ENCODE results near the gene SRGAP1.
"Not testable (repeated sequence)": the region's sequence is repeated elsewhere in the genome, so short reads cannot be mapped to it uniquely, and the experiment has no call there.

Gene SRGAP1

DNA sequence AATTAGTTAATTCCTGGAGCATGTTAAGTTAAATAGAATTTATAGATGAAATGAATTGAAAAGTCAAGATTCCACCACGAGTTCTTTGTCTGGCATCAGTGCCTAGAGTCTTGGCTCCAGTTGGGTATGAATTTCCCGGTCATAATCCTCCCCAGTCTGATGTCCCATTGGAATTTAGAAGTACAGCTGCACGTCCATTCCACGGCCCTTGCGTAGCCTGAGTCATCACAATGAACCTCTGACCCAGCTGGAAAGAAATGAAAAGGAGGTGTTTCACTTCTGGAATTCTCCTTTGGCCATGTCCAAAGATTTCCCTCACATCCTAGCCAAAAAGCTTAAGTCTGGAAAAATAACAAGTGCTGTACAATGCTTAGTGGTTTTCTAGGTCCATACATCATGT is 254.9 kb downstream of the SRGAP1 start:
- no peaks in the 10 kb centered on the region for H3K9me3 ChIP-seq (replicated peaks; ENCODE audit: low read length)
- H3K4me1 ChIP-seq (ENCODE audit: control insufficient read depth, insufficient read depth, low read length), result peaks cover 69% of the 10 kb centered on the region
- peaks cover 24% of the 10 kb centered on the region for H3K36me3 ChIP-seq (ENCODE audit: insufficient read depth, low read length)
- no peaks in the 10 kb centered on the region for H3K27me3 ChIP-seq (ENCODE audit: control insufficient read depth, insufficient read depth, low read length)
- no peak overlapping the region for H3K4me3 ChIP-seq (ENCODE audit: low read length)
- H3K4me2 ChIP-seq (ENCODE audit: low read length), result peak overlapping the region; percentile 36
- H3K9ac ChIP-seq (ENCODE audit: low read depth, low read length), result no peak overlapping the region

DNA sequence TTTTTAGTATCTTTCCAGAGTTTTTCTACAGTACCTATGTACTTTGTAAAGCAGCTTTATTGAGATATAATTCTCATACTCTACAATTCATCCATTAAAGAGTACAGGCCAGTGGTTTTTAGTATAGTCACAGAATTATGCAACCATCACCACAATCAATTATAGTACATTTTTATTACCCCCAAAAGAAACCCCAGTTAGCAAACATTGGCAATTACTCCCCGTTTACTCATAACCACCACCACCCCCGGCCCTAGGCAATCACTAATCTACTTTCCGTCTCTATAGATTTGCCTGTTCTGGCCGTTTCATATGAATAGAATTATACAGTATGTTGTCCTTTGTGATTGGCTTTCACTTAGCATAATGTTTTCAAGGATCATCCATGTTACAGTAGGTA is 257.8 kb downstream of the SRGAP1 start:
- Histone ChIP-seq H3K4me3 (ENCODE audit: low read length) (peak overlapping the region; percentile 23), H3K9ac (ENCODE audit: low read depth, low read length) (peak overlapping the region; percentile 44), H3K27me3 (ENCODE audit: control insufficient read depth, insufficient read depth, low read length) (no peaks in the 10 kb centered on the region), H3K36me3 (ENCODE audit: insufficient read depth, low read length) (peaks cover 14% of the 10 kb centered on the region), H3K4me2 (ENCODE audit: low read length) (peak overlapping the region; percentile 69), H3K4me1 (ENCODE audit: control insufficient read depth, insufficient read depth, low read length) (peaks cover 72% of the 10 kb centered on the region), H3K9me3 (replicated peaks; ENCODE audit: low read length) (no peaks in the 10 kb centered on the region)

DNA sequence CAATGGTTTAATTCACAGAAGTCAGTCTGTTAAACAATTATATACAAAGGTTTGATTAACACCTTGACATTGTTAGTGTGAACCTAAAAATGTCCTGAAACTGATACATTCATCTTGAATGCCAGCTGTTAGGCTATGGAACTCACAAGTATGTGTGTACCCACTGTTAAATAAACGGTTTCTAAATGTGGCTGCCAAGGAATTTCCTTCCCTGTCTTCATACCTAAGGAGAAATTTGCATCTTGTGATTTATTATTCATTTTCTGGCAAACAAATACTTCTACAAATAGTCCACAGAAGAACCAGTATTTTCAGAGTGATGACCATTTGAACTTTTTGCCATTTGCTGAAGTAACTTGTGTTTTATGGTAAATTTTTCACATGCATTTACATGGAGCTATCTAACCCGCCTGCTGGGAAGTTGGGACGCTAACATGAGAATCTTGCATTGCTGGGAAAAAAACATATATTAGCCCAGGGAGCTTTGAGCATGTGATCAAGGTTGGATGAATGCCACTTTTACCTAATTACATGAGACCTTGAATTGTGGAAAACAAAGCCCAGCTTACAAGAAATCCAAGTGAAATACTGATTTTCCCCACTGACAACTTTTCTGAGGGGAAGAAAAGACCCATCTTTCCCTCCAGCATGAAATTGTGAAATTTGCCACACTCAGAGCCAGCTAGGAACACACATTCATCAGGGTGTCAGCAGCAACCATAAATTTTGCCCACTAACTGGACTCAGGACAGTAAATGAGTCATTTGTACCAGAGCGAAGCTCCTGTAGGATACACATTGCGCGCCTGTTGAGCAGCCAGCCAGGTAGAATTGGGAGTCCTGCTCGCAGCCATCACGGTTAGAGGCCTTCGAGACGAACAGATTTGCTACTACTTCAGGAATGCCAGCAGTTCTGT is 259.6 kb downstream of the SRGAP1 start:
- Histone ChIP-seq H3K9me3 (replicated peaks; ENCODE audit: low read length) (no peaks in the 10 kb centered on the region), H3K4me2 (ENCODE audit: low read length) (peak overlapping the region; percentile 36), H3K4me1 (ENCODE audit: control insufficient read depth, insufficient read depth, low read length) (peaks cover 58% of the 10 kb centered on the region), H3K9ac (ENCODE audit: low read depth, low read length) (peak overlapping the region; percentile 10), H3K27me3 (ENCODE audit: control insufficient read depth, insufficient read depth, low read length) (no peaks in the 10 kb centered on the region), H3K36me3 (ENCODE audit: insufficient read depth, low read length) (peaks cover 17% of the 10 kb centered on the region), H3K4me3 (ENCODE audit: low read length) (no peak overlapping the region)

DNA sequence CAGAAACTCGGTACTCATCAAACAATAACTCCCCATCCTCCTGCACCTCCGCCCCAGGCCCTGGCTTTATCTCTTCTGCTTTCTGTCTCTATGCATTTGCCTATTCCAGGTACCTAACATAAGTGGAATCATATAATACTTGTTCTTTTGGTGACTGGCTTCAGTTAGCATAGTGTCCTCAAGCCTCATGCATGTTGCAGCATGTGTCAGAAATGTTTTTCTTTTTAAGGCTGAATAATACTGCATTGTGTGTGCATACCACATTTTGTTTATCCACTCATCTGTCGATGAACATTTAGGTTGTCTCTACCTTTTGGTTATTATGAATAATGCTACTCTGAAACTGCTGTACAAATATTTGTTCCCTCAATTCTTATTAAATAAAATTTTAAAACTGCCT is 260.5 kb downstream of the SRGAP1 start:
- Histone ChIP-seq H3K27me3 (ENCODE audit: control insufficient read depth, insufficient read depth, low read length) (no peaks in the 10 kb centered on the region), H3K4me3 (ENCODE audit: low read length) (no peak overlapping the region), H3K4me1 (ENCODE audit: control insufficient read depth, insufficient read depth, low read length) (peaks cover 57% of the 10 kb centered on the region), H3K36me3 (ENCODE audit: insufficient read depth, low read length) (peaks cover 16% of the 10 kb centered on the region), H3K9ac (ENCODE audit: low read depth, low read length) (no peak overlapping the region), H3K4me2 (ENCODE audit: low read length) (no peak overlapping the region), H3K9me3 (replicated peaks; ENCODE audit: low read length) (no peaks in the 10 kb centered on the region)

DNA sequence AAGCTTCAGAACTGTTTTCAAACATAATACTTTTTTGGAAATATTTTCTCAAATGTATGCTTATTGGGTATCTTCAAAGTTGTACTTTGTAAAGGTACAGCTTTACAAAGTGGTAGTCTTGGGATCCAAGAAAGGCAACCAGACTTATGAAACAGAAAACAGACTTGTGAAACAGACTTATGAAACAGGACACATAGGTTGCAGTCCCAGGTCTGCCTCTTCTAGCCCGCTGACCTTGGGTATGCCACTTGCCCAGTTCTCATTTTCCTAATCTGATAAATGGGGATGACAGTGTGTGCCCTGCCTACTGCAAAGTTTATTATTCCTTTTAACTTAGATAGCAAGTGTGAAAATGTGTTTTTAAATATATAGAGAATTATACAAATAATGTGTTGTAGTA is 263.3 kb downstream of the SRGAP1 start:
- H3K9me3 ChIP-seq (replicated peaks; ENCODE audit: low read length), result no peaks in the 10 kb centered on the region
- no peak overlapping the region for H3K4me2 ChIP-seq (ENCODE audit: low read length)
- no peaks in the 10 kb centered on the region for H3K27me3 ChIP-seq (ENCODE audit: control insufficient read depth, insufficient read depth, low read length)
- peaks cover 46% of the 10 kb centered on the region for H3K4me1 ChIP-seq (ENCODE audit: control insufficient read depth, insufficient read depth, low read length)
- H3K36me3 ChIP-seq (ENCODE audit: insufficient read depth, low read length), result peaks cover 28% of the 10 kb centered on the region
- no peak overlapping the region for H3K4me3 ChIP-seq (ENCODE audit: low read length)
- H3K9ac ChIP-seq (ENCODE audit: low read depth, low read length), result no peak overlapping the region

DNA sequence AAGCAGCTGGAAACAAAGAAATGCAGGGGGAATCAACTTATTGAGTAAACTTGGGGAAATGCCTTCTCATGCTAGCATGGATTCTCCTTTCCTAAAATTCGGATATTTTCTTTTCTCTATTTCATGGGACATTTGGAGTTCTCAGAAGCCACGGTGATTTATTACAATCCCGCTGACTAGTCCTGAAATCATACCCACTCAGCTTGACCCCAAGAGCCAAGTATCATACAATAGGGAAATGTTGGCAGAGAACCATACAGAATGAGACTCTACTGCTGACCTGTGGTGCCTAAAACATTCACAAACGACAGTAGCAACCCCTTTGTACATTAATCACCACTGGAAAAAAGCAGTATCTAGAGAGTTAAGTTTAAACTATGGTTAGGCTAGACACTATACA is 265.2 kb downstream of the SRGAP1 start:
- H3K9ac ChIP-seq (ENCODE audit: low read depth, low read length), result no peak overlapping the region
- H3K4me2 ChIP-seq (ENCODE audit: low read length), result no peak overlapping the region
- H3K36me3 ChIP-seq (ENCODE audit: insufficient read depth, low read length), result peaks cover 32% of the 10 kb centered on the region
- H3K9me3 ChIP-seq (replicated peaks; ENCODE audit: low read length), result no peaks in the 10 kb centered on the region
- H3K4me1 ChIP-seq (ENCODE audit: control insufficient read depth, insufficient read depth, low read length), result peaks cover 26% of the 10 kb centered on the region
- no peaks in the 10 kb centered on the region for H3K27me3 ChIP-seq (ENCODE audit: control insufficient read depth, insufficient read depth, low read length)
- no peak overlapping the region for H3K4me3 ChIP-seq (ENCODE audit: low read length)

DNA sequence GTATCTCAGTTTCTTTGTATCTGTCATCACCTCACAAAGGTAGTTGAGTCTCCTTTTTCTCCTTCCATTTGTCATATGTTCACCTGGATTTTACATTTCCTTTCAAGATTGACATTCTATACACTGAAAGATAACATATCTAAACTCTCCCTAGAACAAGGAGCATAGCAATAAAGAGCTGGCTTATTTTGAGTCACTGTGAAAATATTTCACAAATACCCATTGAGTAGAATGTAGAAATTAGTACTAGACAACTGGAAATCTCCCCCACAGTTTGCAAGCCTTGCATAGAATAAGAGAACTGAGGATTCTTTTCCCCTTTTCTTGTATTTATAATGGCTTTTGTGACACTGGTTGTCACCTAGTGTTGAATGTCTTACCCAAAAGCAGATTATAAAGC is 266.4 kb downstream of the SRGAP1 start:
- Histone ChIP-seq H3K4me3 (ENCODE audit: low read length) (no peak overlapping the region), H3K4me1 (ENCODE audit: control insufficient read depth, insufficient read depth, low read length) (peaks cover 23% of the 10 kb centered on the region), H3K4me2 (ENCODE audit: low read length) (no peak overlapping the region), H3K9me3 (replicated peaks; ENCODE audit: low read length) (no peaks in the 10 kb centered on the region), H3K36me3 (ENCODE audit: insufficient read depth, low read length) (peaks cover 39% of the 10 kb centered on the region), H3K9ac (ENCODE audit: low read depth, low read length) (no peak overlapping the region), H3K27me3 (ENCODE audit: control insufficient read depth, insufficient read depth, low read length) (no peaks in the 10 kb centered on the region)

DNA sequence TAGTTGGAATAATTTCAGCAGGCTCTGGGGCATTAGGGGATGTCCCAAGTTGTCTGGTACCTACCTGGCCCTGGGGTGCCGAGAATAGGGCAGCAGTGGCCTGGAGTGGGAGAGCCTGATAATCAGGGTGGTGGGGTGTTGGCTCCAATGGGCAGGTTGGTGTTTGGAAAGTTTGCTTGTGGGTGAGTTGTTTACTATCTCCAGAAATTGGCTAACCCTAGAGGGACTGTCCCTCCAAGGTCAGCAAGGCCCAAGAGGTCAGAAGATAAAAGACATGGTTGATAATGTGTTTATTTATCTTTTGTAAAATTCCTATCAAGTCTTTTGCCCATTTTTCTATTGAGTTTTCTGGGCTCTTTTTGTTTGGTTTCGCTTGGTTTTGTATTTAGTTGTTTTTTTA is 272.5 kb downstream of the SRGAP1 start:
- H3K36me3 ChIP-seq (ENCODE audit: insufficient read depth, low read length), result peaks cover 39% of the 10 kb centered on the region
- H3K27me3 ChIP-seq (ENCODE audit: control insufficient read depth, insufficient read depth, low read length), result no peaks in the 10 kb centered on the region

DNA sequence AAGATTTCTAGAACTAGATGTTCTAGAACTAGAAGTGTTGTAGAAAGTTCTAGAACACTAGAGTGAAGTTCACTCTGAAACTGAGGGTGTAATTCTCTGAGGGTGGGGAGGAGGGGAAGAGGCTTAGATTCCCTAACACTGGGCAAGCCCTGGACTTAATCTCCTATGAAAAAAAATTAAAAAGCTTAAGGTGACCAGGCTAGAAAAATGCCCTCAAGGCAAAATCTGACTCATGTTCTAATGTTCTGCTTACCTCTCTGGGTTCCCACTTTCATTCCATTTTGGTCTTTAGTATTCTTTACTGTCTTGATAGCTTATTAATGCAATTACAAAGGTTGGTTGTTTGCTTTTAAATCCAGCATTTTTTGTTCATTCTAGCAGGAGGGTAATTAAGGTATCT is 276.1 kb downstream of the SRGAP1 start:
- no peak overlapping the region for H3K4me2 ChIP-seq (ENCODE audit: low read length)
- H3K27me3 ChIP-seq (ENCODE audit: control insufficient read depth, insufficient read depth, low read length), result no peaks in the 10 kb centered on the region
- H3K9ac ChIP-seq (ENCODE audit: low read depth, low read length), result no peak overlapping the region
- H3K36me3 ChIP-seq (ENCODE audit: insufficient read depth, low read length), result peaks cover 32% of the 10 kb centered on the region
- H3K4me3 ChIP-seq (ENCODE audit: low read length), result no peak overlapping the region
- H3K9me3 ChIP-seq (replicated peaks; ENCODE audit: low read length), result no peaks in the 10 kb centered on the region
- no peaks in the 10 kb centered on the region for H3K4me1 ChIP-seq (ENCODE audit: control insufficient read depth, insufficient read depth, low read length)

More for the DNA sequence above, 272.5 kb downstream of the SRGAP1 start:
- Histone ChIP-seq H3K4me2 (ENCODE audit: low read length) (no peak overlapping the region), H3K9me3 (replicated peaks; ENCODE audit: low read length) (no peaks in the 10 kb centered on the region), H3K4me3 (ENCODE audit: low read length) (no peak overlapping the region), H3K9ac (ENCODE audit: low read depth, low read length) (no peak overlapping the region), H3K4me1 (ENCODE audit: control insufficient read depth, insufficient read depth, low read length) (no peaks in the 10 kb centered on the region)

DNA sequence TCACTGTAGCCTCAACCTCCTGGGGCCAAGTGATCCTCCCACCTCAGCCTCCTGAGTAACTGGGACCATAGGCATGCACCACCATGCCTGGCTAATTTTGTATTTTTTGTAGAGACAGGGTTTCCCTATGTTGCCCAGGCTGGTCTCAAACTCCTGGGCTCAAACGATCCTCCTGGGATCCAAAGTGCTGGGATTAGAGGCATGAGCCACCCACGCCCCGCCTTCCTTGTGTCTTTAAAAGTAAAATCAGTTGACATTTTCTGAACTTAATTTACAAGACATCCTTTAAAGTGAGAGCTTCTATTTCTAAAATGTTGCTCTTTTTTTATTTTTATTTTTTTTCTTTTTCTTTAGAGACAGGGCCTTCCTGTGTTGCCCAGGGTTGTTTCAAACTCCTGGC is 276.6 kb downstream of the SRGAP1 start:
- not testable (repeated sequence) for H3K4me3 ChIP-seq (ENCODE audit: low read length); H3K4me1 ChIP-seq (ENCODE audit: control insufficient read depth, insufficient read depth, low read length); H3K4me2 ChIP-seq (ENCODE audit: low read length); H3K9ac ChIP-seq (ENCODE audit: low read depth, low read length); H3K9me3 ChIP-seq (replicated peaks; ENCODE audit: low read length); H3K27me3 ChIP-seq (ENCODE audit: control insufficient read depth, insufficient read depth, low read length)
- peaks cover 27% of the 10 kb centered on the region for H3K36me3 ChIP-seq (ENCODE audit: insufficient read depth, low read length)

DNA sequence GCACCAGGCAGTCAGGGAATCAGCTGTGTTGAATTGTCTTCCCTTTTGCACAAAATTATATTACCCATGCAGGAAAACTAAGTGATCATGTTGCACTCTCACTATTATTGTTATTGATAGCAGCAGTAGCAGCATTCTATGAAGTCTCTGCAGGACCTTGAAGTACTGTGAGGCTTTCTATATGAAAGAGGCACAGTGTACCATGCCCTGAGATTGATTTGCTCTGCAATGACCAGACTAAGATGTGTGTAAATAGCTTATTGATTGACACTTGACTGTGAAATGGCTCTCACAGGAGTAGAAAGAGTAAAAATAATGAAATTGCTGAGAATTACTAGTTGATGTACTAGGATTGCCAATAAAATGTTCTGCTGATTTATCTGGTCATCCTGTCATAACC is 277.7 kb downstream of the SRGAP1 start:
- Histone ChIP-seq H3K9me3 (replicated peaks; ENCODE audit: low read length) (no peaks in the 10 kb centered on the region), H3K36me3 (ENCODE audit: insufficient read depth, low read length) (peaks cover 22% of the 10 kb centered on the region), H3K4me2 (ENCODE audit: low read length) (no peak overlapping the region), H3K27me3 (ENCODE audit: control insufficient read depth, insufficient read depth, low read length) (no peaks in the 10 kb centered on the region), H3K9ac (ENCODE audit: low read depth, low read length) (no peak overlapping the region), H3K4me3 (ENCODE audit: low read length) (no peak overlapping the region), H3K4me1 (ENCODE audit: control insufficient read depth, insufficient read depth, low read length) (no peaks in the 10 kb centered on the region)

DNA sequence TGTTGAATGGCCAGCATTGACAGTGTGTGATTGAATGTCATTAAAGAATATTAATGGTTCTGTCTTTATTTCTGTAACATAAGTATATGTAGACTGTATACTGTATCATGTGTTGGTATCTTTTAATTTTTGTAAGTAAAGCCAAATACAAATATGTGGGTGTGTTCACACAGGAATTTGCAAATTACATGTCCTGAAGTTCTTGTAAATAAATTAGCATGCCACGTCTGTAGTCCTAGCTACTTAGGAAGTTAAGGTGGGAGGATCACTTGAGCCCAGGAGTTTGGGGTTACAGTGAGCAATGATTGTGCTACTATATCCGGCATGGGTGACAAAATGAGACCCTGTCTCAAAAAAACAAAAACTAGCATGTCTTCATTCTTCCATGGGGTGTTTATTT is 278.5 kb downstream of the SRGAP1 start:
- H3K4me1 ChIP-seq (ENCODE audit: control insufficient read depth, insufficient read depth, low read length), result no peaks in the 10 kb centered on the region
- peaks cover 25% of the 10 kb centered on the region for H3K36me3 ChIP-seq (ENCODE audit: insufficient read depth, low read length)
- no peaks in the 10 kb centered on the region for H3K9me3 ChIP-seq (replicated peaks; ENCODE audit: low read length)
- H3K9ac ChIP-seq (ENCODE audit: low read depth, low read length), result no peak overlapping the region
- H3K27me3 ChIP-seq (ENCODE audit: control insufficient read depth, insufficient read depth, low read length), result no peaks in the 10 kb centered on the region
- H3K4me3 ChIP-seq (ENCODE audit: low read length), result no peak overlapping the region
- no peak overlapping the region for H3K4me2 ChIP-seq (ENCODE audit: low read length)

Measured in skeletal muscle satellite cell (primary cell).